8988T (cell line): ENCODE measurements around the gene PTPRN2.
"Not testable (repeated sequence)": the region's sequence is repeated elsewhere in the genome, so short reads cannot be mapped to it uniquely, and the experiment has no call there.

ENCODE experiments used
- DNase-seq: peaks from one replicate; pipeline ENCODE4 v3.0.0; 2011

PTPRN2 gene

DNA sequence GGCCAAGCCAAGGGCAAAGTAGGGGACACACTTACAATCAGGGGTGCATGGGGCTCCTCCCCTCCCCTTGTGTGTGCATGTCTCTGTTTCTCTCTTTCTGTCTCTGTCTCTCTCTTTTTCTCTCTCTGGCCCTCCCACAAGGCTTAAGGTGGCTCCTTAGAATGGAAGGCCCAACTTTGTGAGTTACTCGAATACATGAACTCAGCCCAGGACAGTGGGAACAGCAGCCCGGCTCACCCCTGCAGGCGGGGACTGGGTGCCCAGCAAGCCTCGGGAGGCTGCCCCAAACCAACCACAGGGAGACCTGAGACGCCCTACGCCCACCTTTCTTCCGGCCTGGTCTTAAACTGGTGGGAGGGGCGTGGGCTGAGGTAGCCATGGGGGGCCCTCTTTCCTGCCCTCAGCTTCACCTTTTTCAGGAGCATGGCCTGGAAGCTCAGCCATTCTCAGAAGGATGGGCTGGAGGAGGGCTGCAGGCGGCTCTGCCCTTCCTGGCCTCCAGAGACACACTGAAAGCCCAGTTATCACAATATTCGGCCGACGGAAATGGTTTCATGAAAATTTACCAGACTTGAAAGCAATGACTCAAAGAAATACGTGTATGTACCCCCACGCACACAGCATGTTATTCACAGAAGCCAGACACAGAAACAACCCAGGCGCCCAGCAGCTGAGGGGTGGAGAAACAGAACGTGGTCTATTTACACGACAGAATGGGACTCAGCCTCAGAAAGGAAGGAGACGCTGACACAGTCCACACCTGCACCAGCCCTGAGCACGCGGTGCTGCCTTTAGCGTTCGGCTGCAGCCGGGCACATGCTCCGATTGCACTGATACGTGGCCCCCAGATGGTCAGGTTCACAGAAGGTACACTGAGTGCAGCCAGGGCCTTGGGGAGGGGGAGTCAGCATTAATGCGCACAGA is 229.5 kb downstream of the PTPRN2 start:
- DNase-seq, result no peak

DNA sequence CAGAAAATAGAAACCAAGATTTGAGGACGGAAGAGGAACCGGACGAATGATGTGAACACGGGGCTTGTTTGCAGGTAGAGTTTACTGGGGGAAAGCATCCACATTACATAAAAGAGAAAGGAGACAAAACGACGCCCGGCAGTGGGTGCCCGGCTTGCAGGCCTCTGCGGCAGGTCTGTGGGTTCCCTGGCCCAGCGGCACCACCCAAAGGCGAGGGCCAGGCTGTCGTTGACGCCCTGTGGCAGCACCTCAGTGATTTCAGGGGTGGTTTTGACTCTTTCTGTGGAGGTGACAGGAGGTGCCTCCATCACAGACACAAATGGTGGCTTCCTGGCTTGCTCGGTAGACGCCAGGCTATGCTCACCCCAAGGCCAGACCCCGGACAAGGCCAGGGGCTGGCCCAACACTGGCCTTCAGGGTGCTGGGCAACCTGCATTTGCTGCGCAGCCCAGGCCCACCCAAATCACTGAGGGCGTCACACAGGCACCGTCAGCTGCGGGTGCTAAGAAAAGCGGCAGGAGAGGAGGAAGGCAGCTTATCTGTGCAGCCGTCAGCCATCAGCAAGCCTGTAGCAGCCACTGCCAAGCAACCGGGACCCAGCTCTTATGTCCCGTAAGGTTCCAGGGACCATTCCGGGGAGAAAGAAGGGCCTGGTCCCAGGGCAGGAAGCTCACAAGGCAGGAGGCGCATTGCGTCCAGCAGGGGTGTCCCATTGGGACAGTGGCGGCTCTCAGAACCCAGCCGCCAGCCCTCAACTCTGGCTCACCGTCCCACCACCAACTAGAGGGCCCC is 230.3 kb downstream of the PTPRN2 start:
- no peak for DNase-seq

DNA sequence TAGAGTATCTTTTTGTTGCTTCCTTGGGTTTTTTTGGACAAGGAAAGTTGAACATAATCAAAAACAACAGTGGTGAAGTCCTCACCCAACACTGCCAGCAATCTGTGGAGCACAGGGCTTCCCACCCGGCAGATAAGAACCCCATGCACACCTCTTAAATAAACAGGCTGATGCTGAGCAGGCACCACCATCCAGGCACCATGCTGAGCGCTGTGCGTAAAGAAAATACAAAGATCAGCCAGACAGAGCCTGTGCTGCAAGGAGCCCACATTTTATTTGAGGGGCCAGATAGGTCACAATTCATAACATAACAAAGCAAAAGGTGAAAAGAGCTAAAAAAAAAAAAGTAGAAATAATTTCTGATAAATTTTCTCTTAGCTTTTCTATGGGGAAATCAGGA is 231.2 kb downstream of the PTPRN2 start:
- DNase-seq, result no peak

DNA sequence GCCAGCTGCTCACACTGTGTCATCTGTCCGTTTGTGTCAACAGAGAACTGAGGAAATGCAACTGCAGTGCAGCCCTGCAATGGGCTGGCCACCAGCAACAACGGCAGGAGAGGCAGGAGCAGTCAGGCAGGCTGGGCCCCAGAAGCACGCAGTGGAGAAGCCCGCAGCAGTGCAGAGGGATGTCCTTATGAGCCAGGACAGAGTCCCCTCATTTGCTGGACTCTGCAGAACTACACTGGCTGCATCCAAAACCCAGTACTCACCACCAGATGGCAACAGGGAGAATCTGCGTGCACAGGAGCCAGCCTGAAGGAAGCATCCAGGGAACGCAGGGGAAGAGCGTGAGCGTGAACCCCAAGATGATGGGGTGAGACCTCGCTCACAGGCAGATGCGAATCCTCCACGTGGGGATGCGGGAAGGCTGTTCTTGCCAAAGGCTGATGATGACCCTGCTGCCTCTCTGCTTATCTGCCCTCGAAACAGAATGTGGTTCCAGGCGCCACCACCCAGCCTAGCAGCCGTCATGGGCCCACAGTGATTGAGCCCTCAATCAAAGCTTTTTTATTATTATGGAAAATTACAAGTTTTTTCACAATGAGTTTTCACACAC is 232.1 kb downstream of the PTPRN2 start:
- peak; percentile 43 for DNase-seq

DNA sequence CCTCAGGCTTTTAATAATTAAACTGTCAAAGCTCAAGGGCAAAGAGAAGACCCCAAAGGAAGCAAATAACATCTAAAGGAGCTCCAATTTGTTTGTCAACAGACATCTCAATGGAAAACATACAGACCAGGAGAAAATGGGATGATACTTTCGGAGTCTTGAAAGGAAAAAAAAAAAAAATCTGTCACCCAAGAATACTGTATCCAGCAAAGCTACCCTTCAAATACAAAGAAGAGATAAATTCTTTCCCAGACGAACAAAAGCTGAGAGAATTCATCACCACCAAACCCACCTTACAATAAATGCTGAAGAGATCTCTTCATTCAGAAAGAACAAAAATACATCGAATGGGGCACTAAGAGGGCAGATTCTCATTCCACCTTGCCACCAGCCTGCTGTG is 232.8 kb downstream of the PTPRN2 start:
- no peak for DNase-seq

DNA sequence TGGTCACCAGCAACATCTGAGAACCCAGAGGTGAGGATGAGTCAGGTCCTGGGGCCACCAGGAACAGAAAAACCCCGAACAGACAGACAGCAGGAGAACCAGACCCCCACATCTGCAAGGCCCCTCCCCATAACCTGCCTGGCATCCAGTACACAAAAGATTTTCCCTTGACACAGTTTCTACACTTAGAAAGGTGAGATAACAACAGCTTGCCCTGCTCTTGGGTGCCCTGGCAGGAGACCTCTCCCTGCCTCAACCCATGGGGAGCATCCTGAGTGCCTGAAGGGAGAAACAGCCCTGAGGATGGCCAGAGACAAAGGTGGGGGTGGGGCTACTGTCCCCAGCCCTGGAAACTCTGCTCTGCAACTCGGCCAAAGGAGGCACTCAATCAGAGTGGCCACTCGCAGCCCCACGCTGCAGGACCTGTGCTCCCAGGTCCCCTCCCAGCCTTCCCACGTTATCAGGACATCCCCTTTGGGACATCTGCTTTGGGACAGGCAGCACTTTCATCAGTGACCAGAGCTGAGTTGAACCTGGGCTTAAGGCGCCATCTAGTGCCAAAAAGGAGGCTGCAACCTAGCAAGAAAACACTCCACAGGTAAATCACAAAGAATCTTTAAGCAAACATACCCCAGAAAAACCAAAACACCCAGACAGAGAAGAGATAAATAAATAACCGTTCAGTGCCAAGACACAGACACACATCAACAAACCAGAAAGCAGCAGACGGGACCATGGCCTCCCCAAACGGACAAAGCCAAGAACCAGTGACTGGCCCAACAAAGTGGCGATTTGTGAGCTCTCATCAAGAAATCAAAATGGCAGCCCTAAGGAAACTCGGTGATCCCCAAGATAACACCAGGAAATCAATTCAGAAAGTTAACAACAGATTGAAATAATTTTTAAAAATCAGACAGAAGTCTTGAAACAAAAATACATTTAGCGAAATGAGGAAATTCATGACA is 233.7 kb downstream of the PTPRN2 start:
- DNase-seq, result no peak

DNA sequence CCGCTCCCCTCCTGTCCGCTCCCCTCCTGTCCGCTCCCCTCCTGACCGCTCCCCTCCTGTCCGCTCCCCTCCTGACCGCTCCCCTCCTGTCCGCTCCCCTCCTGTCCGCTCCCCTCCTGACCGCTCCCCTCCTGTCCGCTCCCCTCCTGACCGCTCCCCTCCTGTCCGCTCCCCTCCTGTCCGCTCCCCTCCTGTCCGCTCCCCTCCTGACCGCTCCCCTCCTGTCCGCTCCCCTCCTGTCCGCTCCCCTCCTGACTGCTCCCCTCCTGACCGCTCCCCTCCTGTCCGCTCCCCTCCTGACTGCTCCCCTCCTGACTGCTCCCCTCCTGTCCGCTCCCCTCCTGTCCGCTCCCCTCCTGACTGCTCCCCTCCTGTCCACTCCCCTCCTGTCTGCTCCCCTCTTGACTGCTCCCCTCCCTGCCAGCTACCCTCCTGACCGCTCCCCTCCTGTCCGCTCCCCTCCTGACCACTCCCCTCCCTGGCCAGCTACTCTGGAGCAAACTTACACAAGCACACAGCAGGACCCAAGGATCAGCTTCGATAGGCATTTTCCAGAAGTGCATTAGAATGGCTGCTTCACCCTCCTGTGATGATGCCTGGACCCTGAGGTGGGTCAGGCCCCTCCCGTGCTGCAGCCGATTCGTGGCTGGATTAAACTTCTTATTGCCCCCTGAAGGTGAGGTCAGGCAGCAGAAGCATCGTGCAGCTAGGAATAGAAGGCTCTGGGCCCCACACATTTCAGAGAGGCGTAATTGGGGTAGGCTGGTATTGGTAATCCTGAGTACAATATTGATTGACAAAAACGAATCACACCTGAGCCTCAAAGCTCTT is 235.5 kb downstream of the PTPRN2 start:
- DNase-seq, result not testable (repeated sequence)

DNA sequence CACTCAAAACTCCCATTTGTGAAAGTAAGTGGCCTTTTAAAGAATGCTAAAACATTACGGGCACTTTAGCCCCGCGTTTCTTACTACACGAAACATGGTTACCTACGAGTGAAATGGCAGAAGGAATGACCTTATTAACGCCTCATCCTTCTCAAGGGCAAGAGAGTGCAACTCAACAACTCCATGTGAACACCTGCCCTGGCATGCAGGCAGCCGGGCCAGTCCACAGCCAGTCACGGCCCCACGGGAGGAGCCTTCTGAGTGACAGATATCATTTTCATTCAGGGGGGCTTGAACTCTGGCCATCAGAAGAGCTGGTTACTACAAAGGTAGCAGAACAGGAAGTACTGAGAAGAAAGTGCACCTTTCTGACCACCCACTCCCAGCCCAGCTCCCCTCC is 236.1 kb downstream of the PTPRN2 start:
- no peak for DNase-seq

DNA sequence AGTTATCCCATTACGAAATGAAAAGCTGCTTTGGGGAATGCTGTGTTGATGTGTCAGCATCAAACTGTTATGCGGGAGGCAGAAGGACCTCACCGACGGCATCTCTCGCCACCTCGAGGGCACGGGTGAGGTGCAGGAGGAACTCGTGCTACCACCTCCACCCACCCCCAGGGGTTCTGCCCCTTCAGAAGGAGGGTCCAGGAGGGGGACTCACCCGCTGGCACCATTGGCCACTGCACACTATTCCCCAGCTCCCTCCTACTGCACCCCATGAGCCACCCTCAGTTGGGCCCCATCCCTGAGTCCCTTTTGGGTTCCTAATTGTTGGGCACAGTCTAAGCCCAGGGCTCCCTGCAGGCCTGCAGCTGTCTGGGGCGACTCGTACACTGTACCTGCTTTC is 236.6 kb downstream of the PTPRN2 start:
- no peak for DNase-seq

DNA sequence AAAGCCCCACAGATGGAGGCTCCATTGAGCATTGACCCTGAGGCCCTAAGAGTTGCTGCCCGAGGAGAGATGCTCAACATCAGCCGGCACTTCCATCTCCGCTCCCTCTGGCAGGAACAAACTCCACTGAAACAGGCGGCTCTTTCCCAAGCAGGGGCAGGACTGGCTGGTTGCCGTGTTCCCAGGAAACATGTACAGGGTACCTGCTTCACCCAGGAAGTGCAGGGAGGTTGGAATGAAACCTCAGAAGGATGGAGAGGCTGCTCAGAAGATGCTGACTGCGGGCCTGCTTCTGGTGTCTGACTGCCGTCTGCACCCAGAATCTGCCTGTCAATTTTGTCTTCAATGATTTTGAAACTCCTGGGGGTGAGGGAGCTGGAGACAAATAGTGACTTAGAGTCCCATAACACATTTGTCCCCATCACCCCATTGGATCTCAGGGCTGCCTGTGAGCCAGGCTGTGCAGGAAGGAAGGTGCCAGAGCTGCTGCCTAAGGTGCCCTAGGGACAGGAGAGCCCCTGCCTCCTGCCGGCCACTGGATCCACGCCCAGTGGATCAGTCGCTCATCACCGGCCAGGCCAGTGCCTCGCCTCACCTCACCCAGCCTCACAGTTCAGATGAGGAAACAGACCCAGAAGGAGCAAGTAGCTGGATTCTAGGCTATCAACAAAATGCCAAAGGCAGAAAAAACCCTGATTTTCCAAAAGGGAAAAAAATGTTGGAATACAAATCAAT is 237.3 kb downstream of the PTPRN2 start:
- DNase-seq, result no peak

DNA sequence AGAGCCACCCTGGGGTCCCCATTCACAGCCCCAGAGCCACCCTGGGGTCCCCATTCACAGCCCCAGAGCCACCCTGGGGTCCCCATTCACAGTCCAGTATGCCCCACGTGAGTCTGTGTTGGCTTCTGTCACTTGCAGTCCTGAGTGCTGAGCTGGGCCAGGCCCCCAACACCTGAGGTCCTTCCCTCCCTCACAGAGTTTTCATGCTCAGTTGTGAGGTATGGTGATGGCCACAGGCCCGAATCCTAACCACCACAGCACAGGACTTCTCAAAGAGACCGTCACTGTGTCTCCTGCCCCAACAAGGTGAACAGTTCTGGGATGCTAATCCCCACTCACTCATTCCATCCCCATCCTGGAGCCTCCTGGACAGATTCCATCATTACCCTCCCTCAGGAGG is 239.2 kb downstream of the PTPRN2 start:
- no peak for DNase-seq

DNA sequence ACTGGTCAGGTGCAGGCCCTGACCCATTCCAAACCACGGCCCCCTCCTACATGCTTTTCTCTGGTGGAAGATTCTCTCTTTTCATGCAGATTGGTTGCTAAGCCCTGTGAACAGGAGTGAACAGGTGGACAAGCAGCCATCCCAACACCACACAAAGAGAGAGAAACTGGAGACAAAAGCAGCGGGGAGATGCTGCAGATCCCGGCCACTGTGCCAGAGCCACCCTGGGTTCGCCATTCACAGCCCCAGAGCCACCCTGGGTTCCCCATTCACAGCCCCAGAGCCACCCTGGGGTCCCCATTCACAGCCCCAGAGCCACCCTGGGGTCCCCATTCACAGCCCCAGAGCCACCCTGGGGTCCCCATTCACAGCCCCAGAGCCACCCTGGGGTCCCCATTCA is 239.6 kb downstream of the PTPRN2 start:
- DNase-seq, result not testable (repeated sequence)

DNA sequence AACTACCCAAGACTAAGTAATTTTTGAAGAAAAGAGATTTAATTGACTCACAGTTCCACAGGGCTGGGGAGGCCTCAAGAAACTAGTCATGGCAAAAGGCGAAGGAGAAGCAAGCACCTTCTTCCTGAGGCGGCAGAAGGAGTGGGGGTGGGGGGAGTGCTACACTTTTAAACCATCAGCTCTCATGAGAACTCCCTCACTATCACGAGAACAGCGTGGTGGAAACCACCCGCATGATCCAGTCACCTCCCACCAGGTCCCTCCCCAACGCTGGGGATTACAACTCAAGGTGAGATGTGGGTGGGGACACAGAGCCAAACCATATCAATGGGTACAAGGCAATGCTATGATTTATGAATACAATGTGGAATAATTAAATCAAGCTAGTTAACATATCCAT is 241.9 kb downstream of the PTPRN2 start:
- DNase-seq, result no peak

DNA sequence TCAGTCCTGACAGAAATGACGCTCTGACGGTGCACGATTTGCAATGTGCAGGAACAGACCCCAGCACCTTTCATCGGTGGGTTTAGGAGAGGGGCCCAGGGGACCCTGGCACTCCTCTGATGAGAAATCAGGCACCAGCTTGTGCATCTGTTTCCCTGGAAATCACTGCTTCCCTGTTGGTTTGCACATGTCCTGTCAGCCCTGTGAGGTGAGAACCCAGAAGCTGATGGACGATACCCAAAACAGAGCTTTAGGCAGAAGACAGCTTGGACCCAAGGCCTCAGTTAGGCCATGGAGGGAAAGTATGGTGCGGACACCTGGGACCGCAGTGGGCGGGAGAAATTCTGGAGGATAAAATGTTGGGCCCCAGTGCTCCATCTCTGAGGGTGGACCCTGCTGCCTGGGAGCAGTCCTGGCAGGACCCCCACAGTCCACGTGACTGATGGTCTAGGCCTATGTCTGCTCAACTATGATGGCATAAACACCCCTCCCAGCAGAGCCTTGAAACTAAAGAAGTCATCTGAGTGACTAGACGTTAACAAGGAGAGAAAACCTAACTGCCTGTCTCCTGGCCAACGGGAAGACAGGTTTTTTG is 242.8 kb downstream of the PTPRN2 start:
- DNase-seq, result no peak

DNA sequence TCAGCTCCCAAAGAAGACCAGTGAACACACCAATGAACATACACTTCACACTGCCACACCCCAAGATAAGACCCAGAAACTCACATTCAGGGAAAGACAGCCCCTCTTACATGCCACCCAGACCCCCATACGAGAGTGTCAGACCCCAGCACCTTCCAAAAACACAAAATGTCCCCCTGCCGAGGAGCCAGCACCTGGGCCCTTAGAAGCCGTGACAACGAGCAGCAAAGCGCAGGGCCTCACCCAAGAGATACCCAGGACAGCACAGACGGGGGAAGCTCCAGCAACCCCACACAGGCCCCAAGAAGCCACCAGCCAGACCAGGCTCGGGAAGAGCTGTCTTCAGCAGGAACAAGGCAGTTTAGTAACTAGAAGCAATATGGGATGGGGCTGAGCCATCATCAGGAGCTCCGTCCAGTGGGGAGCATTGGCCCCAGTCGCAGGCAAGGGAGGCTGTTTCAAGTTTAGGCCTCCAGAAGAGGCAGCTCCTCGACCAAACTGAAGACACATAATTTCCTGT is 243.6 kb downstream of the PTPRN2 start:
- no peak for DNase-seq

DNA sequence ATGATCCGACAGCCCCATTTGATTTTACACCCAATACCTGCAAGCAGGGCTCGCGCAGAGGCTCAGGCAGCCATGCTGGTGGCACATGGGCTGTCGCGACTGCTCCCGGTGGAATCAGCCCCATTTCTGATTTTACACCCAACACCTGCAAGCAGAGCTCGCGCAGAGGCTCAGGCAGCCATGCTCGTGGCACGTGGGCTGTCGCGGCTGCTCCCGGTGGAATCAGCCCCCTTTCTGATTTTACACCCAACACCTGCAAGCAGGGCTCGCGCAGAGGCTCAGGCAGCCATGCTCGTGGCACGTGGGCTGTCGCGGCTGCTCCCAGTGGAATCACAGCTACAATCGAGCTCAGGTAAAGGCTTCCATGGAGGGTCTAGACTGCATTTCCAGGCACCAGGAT is 244.1 kb downstream of the PTPRN2 start:
- no peak for DNase-seq

DNA sequence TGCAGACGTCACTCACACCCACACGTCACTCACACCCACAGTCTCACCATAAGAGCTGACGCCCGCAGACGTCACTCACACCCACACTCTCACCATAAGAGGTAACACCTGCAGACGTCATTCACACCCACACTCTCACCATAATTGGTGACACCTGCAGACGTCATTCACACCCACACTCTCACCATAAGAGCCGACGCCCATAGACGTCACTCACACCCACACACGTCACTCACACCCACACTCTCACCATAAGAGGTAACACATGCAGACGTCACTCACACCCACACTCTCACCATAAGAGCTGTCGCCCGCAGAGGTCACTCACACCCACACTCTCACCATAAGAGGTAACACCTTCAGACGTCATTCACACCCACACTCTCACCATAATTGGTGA is 246.5 kb downstream of the PTPRN2 start:
- DNase-seq, result not testable (repeated sequence)

DNA sequence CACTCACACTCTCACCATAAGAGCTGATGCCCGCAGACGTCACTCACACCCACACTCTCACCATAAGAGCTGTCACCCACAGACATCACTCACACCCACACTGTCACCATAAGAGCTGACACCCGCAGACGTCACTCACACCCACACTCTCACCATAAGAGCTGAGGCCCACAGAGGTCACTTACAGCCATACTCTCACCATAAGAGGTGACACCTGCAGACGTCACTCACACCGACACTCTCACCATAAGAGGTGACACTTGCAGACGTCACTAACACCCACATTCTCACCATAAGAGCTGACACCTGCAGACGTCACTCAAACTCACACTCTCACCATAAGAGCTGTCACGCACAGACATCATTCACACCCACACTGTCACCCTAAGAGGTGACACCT is 250.7 kb downstream of the PTPRN2 start:
- not testable (repeated sequence) for DNase-seq

DNA sequence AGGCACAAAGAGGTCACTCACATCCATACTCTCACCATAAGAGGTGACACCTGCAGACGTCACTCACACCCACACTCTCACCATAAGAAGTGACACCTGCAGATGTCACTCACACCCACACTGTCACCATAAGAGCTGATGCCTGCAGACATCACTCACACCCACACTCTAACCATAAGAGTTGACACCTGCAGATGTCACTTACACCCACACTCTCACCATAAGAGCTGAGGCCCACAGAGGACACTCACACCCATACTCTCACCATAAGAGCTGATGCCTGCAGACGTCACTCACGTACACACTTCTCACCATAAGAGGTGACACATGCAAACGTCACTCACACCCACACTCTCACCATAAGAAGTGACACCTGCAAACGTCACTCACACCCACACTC is 255.1 kb downstream of the PTPRN2 start:
- not testable (repeated sequence) for DNase-seq

DNA sequence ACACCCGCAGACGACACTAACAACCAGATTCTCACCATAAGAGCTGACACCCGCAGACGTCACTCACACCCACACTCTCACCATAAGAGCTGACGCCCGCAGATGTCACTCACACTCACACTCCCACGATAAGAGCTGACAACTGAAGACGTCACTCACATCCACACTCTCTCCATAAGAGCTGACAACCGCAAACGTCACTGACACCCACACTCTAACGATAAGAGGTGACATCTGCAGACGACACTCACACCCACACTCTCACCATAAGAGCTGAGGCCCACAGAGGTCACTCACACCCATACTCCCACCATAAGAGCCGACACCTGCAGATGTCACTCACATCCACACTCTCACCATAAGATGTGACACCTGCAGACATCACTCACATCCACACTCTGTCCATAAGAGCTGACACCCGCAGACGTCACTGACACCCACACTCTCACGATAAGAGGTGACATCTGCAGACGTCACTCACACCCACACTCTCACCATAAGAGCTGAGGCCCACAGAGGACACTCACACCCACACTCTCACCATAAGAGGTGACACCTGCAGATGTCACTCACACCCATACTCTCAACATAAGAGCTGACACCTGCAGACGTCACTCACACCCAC is 255.7 kb downstream of the PTPRN2 start:
- not testable (repeated sequence) for DNase-seq
